ENCODE results near the gene EML4.

EML4 gene

GRCh38 chr2:42153944-42154581 is 15.1 kb upstream of the EML4 start:
- no peak for DNase-seq (ENCODE audit: low read depth, low spot score)
- no peak overlapping the region for H3K4me3 ChIP-seq (ENCODE audit: low read depth, low read length)
- in situ Hi-C loops (cut with HindIII; ENCODE audit: low sequenced_read_pairs) = no loop called here
- TF ChIP-seq CTCF (IDR thresholded peaks at IDR 0.05; ENCODE audit: low read depth, low read length) = no peak

- no peak for DNase-seq (ENCODE audit: low read depth, low spot score)
- no peak for TF ChIP-seq CTCF (IDR thresholded peaks at IDR 0.05; ENCODE audit: low read depth, low read length)
- H3K4me3 ChIP-seq (ENCODE audit: low read depth, low read length) = no peak overlapping the region
- in situ Hi-C loops (cut with HindIII; ENCODE audit: low sequenced_read_pairs) = no loop called here
Observed at GRCh38 chr2:42156721-42157120, 12.4 kb upstream of the EML4 start.

- TF ChIP-seq CTCF (IDR thresholded peaks at IDR 0.05; ENCODE audit: low read depth, low read length) = no peak
Observed at GRCh38 chr2:42161444-42161843, 7.7 kb upstream of the EML4 start.

GRCh38 chr2:42163444-42164045 is 5.6 kb upstream of the EML4 start:
- no peak for TF ChIP-seq CTCF (IDR thresholded peaks at IDR 0.05; ENCODE audit: low read depth, low read length)
- in situ Hi-C loops (cut with HindIII; ENCODE audit: low sequenced_read_pairs) = no loop called here
- DNase-seq (ENCODE audit: low read depth, low spot score) = no peak
- no peak overlapping the region for H3K4me3 ChIP-seq (ENCODE audit: low read depth, low read length)

More at GRCh38 chr2:42161444-42161843, 7.7 kb upstream of the EML4 start:
- DNase-seq (ENCODE audit: low read depth, low spot score) = no peak
- in situ Hi-C loops (cut with HindIII; ENCODE audit: low sequenced_read_pairs) = no loop called here
- no peak overlapping the region for H3K4me3 ChIP-seq (ENCODE audit: low read depth, low read length)

GRCh38 chr2:42164046-42164445 is 5.1 kb upstream of the EML4 start:
- no peak for TF ChIP-seq CTCF (IDR thresholded peaks at IDR 0.05; ENCODE audit: low read depth, low read length)
- DNase-seq (ENCODE audit: low read depth, low spot score) = no peak
- in situ Hi-C loops (cut with HindIII; ENCODE audit: low sequenced_read_pairs) = no loop called here
- no peak overlapping the region for H3K4me3 ChIP-seq (ENCODE audit: low read depth, low read length)

GRCh38 chr2:42164971-42165370 is 4.2 kb upstream of the EML4 start:
- in situ Hi-C loops (cut with HindIII; ENCODE audit: low sequenced_read_pairs) = no loop called here
- no peak for TF ChIP-seq CTCF (IDR thresholded peaks at IDR 0.05; ENCODE audit: low read depth, low read length)
- no peak overlapping the region for H3K4me3 ChIP-seq (ENCODE audit: low read depth, low read length)
- no peak for DNase-seq (ENCODE audit: low read depth, low spot score)

Measured in astrocyte of the spinal cord (primary cell).